Measurements from ENCODE around the gene CCDC57. TPM values are rescaled to one million over a fixed set of nuclear protein-coding genes. Genes with fewer than 3 reads are reported as not detected.
A peak's percentile ranks its signal among the peaks of the same experiment; 100 is the strongest.

Gene CCDC57
- total and polyA plus RNA-seq, 9 of the 15 experiments (the other 6 are each of a cell fraction or from before 2014, with no cell fraction given): 0.83 to 36.2 (median 13.6) TPM

DNA sequence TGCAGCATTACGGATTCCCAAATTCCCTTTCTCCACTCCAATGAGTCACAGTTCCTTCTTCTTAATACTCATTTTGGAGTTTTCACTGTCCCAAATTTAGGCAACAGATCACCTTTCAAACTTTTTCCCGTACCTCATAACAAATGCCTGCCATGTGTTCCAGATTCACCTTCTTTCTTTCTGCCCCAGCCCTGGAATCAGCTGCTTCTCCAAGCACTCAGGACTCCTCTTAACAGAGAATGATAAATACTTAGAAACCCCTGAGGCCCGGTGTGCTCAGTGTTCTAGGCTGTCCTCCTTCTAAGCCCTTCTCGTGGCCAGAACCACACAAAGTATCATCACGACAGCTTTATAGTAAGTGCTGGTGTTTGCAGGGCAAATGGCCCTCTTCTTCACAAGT, 45.9 kb upstream of the CCDC57 start:
- FAIRE-seq (no peak), ATAC-seq (no peak), DNase-seq (ENCODE audit: extremely low read depth in 1 of 4, low spot score in 3 of 4) (no peak)
- intact Hi-C loops (cut with micrococcal nuclease): no loop called here
- Histone ChIP-seq H3K79me2 (ENCODE audit: control insufficient read depth, insufficient read depth, low read length) (peaks cover 76% of the 10 kb centered on the region), H3K9me3 (replicated peaks; ENCODE audit: control insufficient read depth, insufficient read depth, low read depth, low read length) (no peaks in the 10 kb centered on the region; the same call in 1 of the 2 replicates), H4K20me1 (replicated peaks; ENCODE audit: control insufficient read depth, insufficient read depth, low read length) (no peaks in the 10 kb centered on the region), H3K9ac (ENCODE audit: insufficient read depth in 1 of 2, low read depth in 2 of 2, low read length in 2 of 2) (no peak overlapping the region), H3K4me3 (no peak overlapping the region), H3K27ac (ENCODE audit: extremely low read depth, low read depth, low read length) (no peak overlapping the region), H2AFZ (ENCODE audit: low read depth, low read length) (no peak overlapping the region), H3K9me1 (ENCODE audit: control insufficient read depth, insufficient read depth, low read length) (no peaks in the 10 kb centered on the region), H3K4me1 (replicated peaks in 1 of 2; ENCODE audit: control insufficient read depth in 2 of 2, insufficient read depth in 2 of 2, low read length in 2 of 2) (0 out of 5 replicates have a peak, but pooled peaks cover 0 to 3% of the 10 kb centered on the region in 2 experiments), H3K4me2 (ENCODE audit: insufficient read depth, low read length) (no peak overlapping the region), H3K36me3 (ENCODE audit: control insufficient read depth, insufficient read depth, low read length) (peaks cover 88% of the 10 kb centered on the region), H3K27me3 (ENCODE audit: control insufficient read depth in 2 of 2, insufficient read depth in 2 of 2, low read length in 2 of 2) (no peaks in the 10 kb centered on the region)
- in situ Hi-C loops (cut with MboI): no loop called here
- TF ChIP-seq SUPT5H (IDR thresholded peaks at IDR 0.05): peak; percentile 32; the same call in 1 of the 2 replicates
- peak; percentile 30 for TF ChIP-seq POLR2B (IDR thresholded peaks at IDR 0.05; ENCODE audit: low read depth, partially characterized antibody)
- no peak for TF ChIP-seq TSC22D4 (tag; IDR thresholded peaks at IDR 0.05)
- TSS peak; percentile 11 for BruUV-seq (replicated peaks)
- 76% methylated on average over 5 of the region's 5 CpGs for WGBS (ENCODE audit: insufficient coverage, low coverage, missing lambda C conversion rate)
- POLR2A ChIA-PET: interaction anchor here (0.6 kb wide), 1 partner anchor 335 kb away, joined by 3 read pairs; no protein-coding TSS in a partner anchor
- CTCF ChIA-PET (ENCODE audit: low intra/inter-chr PET ratio): no interaction called here

GRCh38 chr17:82257473-82257872, 44.8 kb upstream of the CCDC57 start:
- intact Hi-C loops (cut with micrococcal nuclease): no loop called here
- WGBS (ENCODE audit: insufficient coverage, low coverage, missing lambda C conversion rate): 93% methylated on average over 10 of the region's 10 CpGs
- H3K9me3 ChIP-seq (replicated peaks; ENCODE audit: control insufficient read depth, insufficient read depth, low read depth, low read length): no peaks in the 10 kb centered on the region; the same call in 1 of the 2 replicates
- ChIA-PET POLR2A (interaction anchor here (3.5 kb wide), 1 partner anchor 11 kb away, joined by 20 read pairs; no protein-coding TSS in a partner anchor), CTCF (ENCODE audit: low intra/inter-chr PET ratio) (no interaction called here)
- H3K9me1 ChIP-seq (ENCODE audit: control insufficient read depth, insufficient read depth, low read length): no peaks in the 10 kb centered on the region
- no peak overlapping the region for H3K27ac ChIP-seq (ENCODE audit: extremely low read depth, low read depth, low read length)
- ATAC-seq (peak; percentile 69), FAIRE-seq (no peak), DNase-seq (ENCODE audit: extremely low read depth in 1 of 4, low spot score in 3 of 4) (peak in 2 of 4 experiments; percentile 62 to 73)
- H3K4me3 ChIP-seq: no peak overlapping the region
- H2AFZ ChIP-seq (ENCODE audit: low read depth, low read length): no peak overlapping the region
- H3K27me3 ChIP-seq (ENCODE audit: control insufficient read depth in 2 of 2, insufficient read depth in 2 of 2, low read length in 2 of 2): no peaks in the 10 kb centered on the region
- in situ Hi-C loops (cut with MboI): no loop called here
- H3K9ac ChIP-seq (ENCODE audit: insufficient read depth in 1 of 2, low read depth in 2 of 2, low read length in 2 of 2): no peak overlapping the region
- no TSS peak for BruUV-seq (replicated peaks)
- H3K79me2 ChIP-seq (ENCODE audit: control insufficient read depth, insufficient read depth, low read length): peaks cover 76% of the 10 kb centered on the region
- H4K20me1 ChIP-seq (replicated peaks; ENCODE audit: control insufficient read depth, insufficient read depth, low read length): no peaks in the 10 kb centered on the region
- no peak overlapping the region for H3K4me2 ChIP-seq (ENCODE audit: insufficient read depth, low read length)
- H3K4me1 ChIP-seq (replicated peaks in 1 of 2; ENCODE audit: control insufficient read depth in 2 of 2, insufficient read depth in 2 of 2, low read length in 2 of 2): 0 out of 5 replicates have a peak, but pooled peaks cover 0 to 3% of the 10 kb centered on the region in 2 experiments
- H3K36me3 ChIP-seq (ENCODE audit: control insufficient read depth, insufficient read depth, low read length): peaks cover 88% of the 10 kb centered on the region
- TF ChIP-seq SUPT5H (IDR thresholded peaks at IDR 0.05) (no peak), HDAC6 (IDR thresholded peaks at IDR 0.05; ENCODE audit: low read depth, low read length) (no peak), BACH1 (tag; IDR thresholded peaks at IDR 0.05) (no peak), ZC3H8 (IDR thresholded peaks at IDR 0.05) (no peak), ZNF561 (CRISPR knock-in tag; conservative IDR thresholded peaks at IDR 0.05) (no peak), ZNF217 (CRISPR knock-in tag; IDR thresholded peaks at IDR 0.05) (no peak), ZNF263 (CRISPR knock-in tag; IDR thresholded peaks at IDR 0.05; ENCODE audit: borderline replicate concordance) (no peak), ZNF146 (CRISPR knock-in tag; IDR thresholded peaks at IDR 0.05; ENCODE audit: unreplicated experiment) (no peak), PBX2 (CRISPR knock-in tag; IDR thresholded peaks at IDR 0.05; ENCODE audit: low read depth) (0 out of 2 replicates have a peak, but pooled peaks have one; percentile 25), PBX2 (tag; conservative IDR thresholded peaks at IDR 0.05; ENCODE audit: low read depth) (peak; percentile 43; the same call in 1 of the 2 replicates), PRMT5 (CRISPR knock-in tag; IDR thresholded peaks at IDR 0.05) (no peak)
- TF ChIP-seq, protein P1, sequence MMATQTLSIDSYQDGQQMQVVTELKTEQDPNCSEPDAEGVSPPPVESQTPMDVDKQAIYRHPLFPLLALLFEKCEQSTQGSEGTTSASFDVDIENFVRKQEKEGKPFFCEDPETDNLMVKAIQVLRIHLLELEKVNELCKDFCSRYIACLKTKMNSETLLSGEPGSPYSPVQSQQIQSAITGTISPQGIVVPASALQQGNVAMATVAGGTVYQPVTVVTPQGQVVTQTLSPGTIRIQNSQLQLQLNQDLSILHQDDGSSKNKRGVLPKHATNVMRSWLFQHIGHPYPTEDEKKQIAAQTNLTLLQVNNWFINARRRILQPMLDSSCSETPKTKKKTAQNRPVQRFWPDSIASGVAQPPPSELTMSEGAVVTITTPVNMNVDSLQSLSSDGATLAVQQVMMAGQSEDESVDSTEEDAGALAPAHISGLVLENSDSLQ (IDR thresholded peaks at IDR 0.05): peak; percentile 94
